Effector memory CD4-positive, alpha-beta T cell (primary cell): ENCODE data around the gene STARD5.
A peak's percentile ranks its signal among the peaks of the same experiment; 100 is the strongest.

Experiments
- DNase-seq, 3 donors: peaks; one replicate each; pipeline ENCODE4 v3.0.0-alpha.2; 2020
- H3K27ac ChIP-seq: 2 replicates; pipeline ENCODE4 v1.7.0; 2013; ENCODE audit warnings: mild to moderate bottlenecking, low read length, moderate library complexity; ENCODE audit not compliant: insufficient read depth, poor library complexity, severe bottlenecking
- H3K27me3 ChIP-seq: replicated peaks from 2 replicates; pipeline ENCODE4 v1.7.0; 2013; ENCODE audit warnings: mild to moderate bottlenecking, low read length; ENCODE audit not compliant: insufficient read depth, control insufficient read depth, poor library complexity, severe bottlenecking
- H3K36me3 ChIP-seq: 2 replicates; pipeline ENCODE4 v1.7.0; 2013; ENCODE audit warnings: mild to moderate bottlenecking, low read length, moderate library complexity; ENCODE audit not compliant: control insufficient read depth, insufficient read depth
- H3K4me1 ChIP-seq: 2 replicates; pipeline ENCODE4 v1.7.0; 2013; ENCODE audit warnings: low read length, mild to moderate bottlenecking; ENCODE audit not compliant: control insufficient read depth, insufficient read depth, poor library complexity, severe bottlenecking
- H3K4me3 ChIP-seq: 2 replicates; pipeline ENCODE4 v1.7.0; 2013; ENCODE audit warnings: low read length, low read depth, mild to moderate bottlenecking; ENCODE audit not compliant: insufficient read depth, poor library complexity, severe bottlenecking
- H3K9me3 ChIP-seq: 2 replicates; pipeline ENCODE4 v1.7.0; 2013; ENCODE audit warnings: mild to moderate bottlenecking, low read length, moderate library complexity; ENCODE audit not compliant: control insufficient read depth

STARD5 gene

GRCh38 chr15:81315452-81316175, 8.3 kb downstream of the STARD5 start:
- peaks cover 9% of the 10 kb centered on the region for H3K36me3 ChIP-seq
- no peaks in the 10 kb centered on the region for H3K9me3 ChIP-seq
- H3K4me1 ChIP-seq, result peaks cover 9% of the 10 kb centered on the region
- DNase-seq, result peak in 1 of 3 donors; percentile 22
- H3K27me3 ChIP-seq, result no peaks in the 10 kb centered on the region
- H3K27ac ChIP-seq, result peak overlapping the region; percentile 26
- no peak overlapping the region for H3K4me3 ChIP-seq

DNA sequence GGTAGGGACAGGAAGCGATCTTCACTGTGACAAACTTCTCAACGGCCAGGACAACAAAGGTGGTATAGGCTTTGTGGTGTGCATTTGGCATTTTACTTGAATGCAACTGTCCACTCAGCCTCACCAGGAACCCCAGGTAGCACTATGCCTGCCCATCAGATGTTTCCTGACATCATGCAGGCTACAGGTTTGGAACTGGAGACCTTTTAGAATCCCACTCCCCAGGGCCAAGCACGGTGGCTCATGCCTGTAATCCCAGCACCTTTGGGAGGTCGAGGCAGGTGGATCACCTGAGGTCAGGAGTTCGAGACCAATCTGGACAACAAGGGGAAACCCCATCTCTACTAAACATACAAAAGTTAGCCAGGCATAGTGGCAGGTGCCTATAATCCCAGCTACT, 9.6 kb downstream of the STARD5 start:
- H3K27ac ChIP-seq, result no peak overlapping the region
- DNase-seq, result no peak
- H3K27me3 ChIP-seq, result no peaks in the 10 kb centered on the region
- peaks cover 10% of the 10 kb centered on the region for H3K4me1 ChIP-seq
- H3K36me3 ChIP-seq, result peaks cover 15% of the 10 kb centered on the region
- H3K9me3 ChIP-seq, result no peaks in the 10 kb centered on the region
- H3K4me3 ChIP-seq, result no peak overlapping the region

DNA sequence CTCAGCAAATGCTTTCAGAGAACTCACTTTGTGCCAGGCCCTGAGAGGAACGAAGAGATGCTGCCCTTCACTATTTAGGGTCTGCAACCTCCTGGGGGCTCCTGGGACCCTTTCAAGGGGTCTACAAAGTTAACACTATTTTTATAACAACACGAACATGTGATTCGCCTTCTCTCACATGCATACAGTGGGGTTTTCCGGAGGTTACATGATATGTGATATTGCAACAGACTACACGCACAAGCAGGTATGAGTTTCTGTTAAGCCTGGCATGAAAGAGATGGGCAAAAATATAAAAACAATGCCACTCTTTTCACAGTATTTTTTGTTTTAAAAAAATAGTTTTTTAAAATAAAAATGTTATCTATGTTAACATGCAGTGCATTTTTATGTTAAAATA, 10.3 kb downstream of the STARD5 start:
- Histone ChIP-seq H3K36me3 (peaks cover 22% of the 10 kb centered on the region), H3K9me3 (no peaks in the 10 kb centered on the region), H3K4me3 (no peak overlapping the region), H3K4me1 (peaks cover 10% of the 10 kb centered on the region), H3K27ac (no peak overlapping the region), H3K27me3 (no peaks in the 10 kb centered on the region)
- DNase-seq, result no peak

GRCh38 chr15:81312790-81313543, 11.0 kb downstream of the STARD5 start:
- H3K27ac ChIP-seq, result no peak overlapping the region
- peaks cover 10% of the 10 kb centered on the region for H3K4me1 ChIP-seq
- no peak overlapping the region for H3K4me3 ChIP-seq
- DNase-seq, result no peak
- peaks cover 28% of the 10 kb centered on the region for H3K36me3 ChIP-seq
- H3K27me3 ChIP-seq, result no peaks in the 10 kb centered on the region
- no peaks in the 10 kb centered on the region for H3K9me3 ChIP-seq

GRCh38 chr15:81311752-81312464, 12.0 kb downstream of the STARD5 start:
- Histone ChIP-seq H3K4me1 (peaks cover 18% of the 10 kb centered on the region), H3K36me3 (peaks cover 31% of the 10 kb centered on the region), H3K27me3 (no peaks in the 10 kb centered on the region), H3K27ac (peak overlapping the region; percentile 27), H3K9me3 (no peaks in the 10 kb centered on the region), H3K4me3 (no peak overlapping the region)
- no peak for DNase-seq

DNA sequence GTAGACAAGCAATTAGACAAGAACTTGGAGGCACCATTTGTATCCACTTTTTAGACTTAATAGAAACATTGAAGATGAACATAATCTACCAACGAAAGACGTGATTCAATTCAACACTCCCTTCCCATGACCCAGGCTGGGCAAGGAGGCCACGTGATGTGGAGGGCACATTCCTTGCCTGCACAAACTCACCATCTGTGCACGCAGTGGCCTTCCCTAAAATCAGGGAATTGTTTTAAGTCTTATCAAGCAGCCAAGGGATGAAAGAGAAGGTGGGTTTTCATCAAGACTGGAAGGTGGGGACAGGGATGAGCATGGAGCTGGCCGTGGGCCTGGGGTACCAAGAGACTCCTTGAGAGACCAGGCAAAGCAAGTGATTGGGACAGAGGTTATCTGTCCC, 13.5 kb downstream of the STARD5 start:
- peaks cover 45% of the 10 kb centered on the region for H3K36me3 ChIP-seq
- no peak overlapping the region for H3K4me3 ChIP-seq
- H3K27me3 ChIP-seq, result no peaks in the 10 kb centered on the region
- no peak for DNase-seq
- no peak overlapping the region for H3K27ac ChIP-seq
- no peaks in the 10 kb centered on the region for H3K9me3 ChIP-seq
- H3K4me1 ChIP-seq, result peaks cover 23% of the 10 kb centered on the region

DNA sequence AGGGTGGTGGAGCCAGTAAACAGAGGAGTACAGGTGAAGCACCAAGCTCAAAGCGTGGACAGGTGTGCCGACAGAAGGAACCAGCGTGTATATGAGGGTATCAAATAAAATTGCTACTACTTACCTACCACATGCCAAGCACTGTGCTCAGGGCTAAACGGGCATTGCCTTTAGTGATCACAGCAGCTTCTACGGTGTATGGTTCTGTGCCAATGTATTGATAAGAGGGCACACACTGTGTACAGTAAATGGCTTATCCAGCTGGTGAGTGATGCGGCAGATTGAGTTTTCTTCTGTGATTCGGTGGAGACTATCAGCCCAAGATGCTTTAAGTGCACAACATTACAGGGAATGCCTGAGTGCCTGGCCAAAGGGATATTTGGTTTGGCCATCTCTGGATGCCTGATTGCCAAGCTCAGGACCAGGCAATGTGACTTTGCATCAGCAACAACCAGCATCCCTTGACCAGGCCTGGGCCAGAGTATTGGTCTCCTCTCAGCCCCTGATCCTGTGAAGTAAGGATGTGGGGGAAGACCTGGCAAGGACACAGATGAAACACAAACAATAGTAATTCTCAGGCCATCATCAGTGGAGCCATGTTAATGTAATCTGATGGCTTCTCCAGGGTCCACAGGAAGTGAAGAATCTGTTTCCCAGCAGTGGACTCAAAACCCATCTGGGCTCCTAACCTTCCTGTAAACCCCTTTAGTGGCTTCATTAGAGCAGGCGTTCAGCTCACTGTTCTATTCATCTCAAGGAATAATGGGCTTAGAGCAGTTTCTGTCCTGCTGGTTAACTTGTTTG, 14.1 kb downstream of the STARD5 start:
- no peaks in the 10 kb centered on the region for H3K9me3 ChIP-seq
- no peaks in the 10 kb centered on the region for H3K27me3 ChIP-seq
- DNase-seq, result no peak
- peaks cover 51% of the 10 kb centered on the region for H3K36me3 ChIP-seq
- peak overlapping the region; percentile 5 for H3K27ac ChIP-seq
- H3K4me3 ChIP-seq, result no peak overlapping the region
- peaks cover 28% of the 10 kb centered on the region for H3K4me1 ChIP-seq

DNA sequence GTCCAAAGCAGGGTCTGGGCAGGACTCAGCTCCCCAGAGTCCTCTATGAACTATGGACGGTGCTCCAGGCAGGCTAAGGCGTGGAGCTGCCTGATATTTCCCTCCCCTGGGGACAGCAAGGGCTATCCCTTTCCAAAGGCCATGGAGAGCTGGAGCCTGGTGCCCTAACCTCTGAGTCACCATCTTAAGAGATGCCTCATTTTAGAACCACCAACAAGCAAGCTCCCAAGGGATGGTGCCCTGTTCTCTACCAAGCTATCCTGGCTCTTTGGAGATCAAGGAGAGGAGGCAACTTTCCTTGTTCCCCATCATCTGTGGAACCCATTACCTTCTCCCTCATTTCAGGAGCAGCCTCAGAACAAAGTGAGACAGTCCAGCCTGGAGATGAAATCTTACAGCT, 15.7 kb downstream of the STARD5 start:
- Histone ChIP-seq H3K4me3 (no peak overlapping the region), H3K36me3 (peaks cover 66% of the 10 kb centered on the region), H3K27ac (no peak overlapping the region), H3K4me1 (peaks cover 44% of the 10 kb centered on the region), H3K27me3 (no peaks in the 10 kb centered on the region), H3K9me3 (no peaks in the 10 kb centered on the region)
- DNase-seq, result no peak

GRCh38 chr15:81304226-81304625, 19.7 kb downstream of the STARD5 start:
- peaks cover 85% of the 10 kb centered on the region for H3K36me3 ChIP-seq
- H3K27me3 ChIP-seq, result no peaks in the 10 kb centered on the region
- no peak for DNase-seq
- no peaks in the 10 kb centered on the region for H3K9me3 ChIP-seq
- peak overlapping the region; percentile 79 for H3K4me3 ChIP-seq
- peaks cover 66% of the 10 kb centered on the region for H3K4me1 ChIP-seq
- peak overlapping the region; percentile 90 for H3K27ac ChIP-seq
